ENCODE results near the gene EHD4. TPM values are rescaled to one million over a fixed set of nuclear protein-coding genes. Genes with fewer than 3 reads are reported as not detected.

EHD4 gene
- total RNA-seq, 2 experiments from 2014 or later: 23.5 to 23.6 TPM

DNA sequence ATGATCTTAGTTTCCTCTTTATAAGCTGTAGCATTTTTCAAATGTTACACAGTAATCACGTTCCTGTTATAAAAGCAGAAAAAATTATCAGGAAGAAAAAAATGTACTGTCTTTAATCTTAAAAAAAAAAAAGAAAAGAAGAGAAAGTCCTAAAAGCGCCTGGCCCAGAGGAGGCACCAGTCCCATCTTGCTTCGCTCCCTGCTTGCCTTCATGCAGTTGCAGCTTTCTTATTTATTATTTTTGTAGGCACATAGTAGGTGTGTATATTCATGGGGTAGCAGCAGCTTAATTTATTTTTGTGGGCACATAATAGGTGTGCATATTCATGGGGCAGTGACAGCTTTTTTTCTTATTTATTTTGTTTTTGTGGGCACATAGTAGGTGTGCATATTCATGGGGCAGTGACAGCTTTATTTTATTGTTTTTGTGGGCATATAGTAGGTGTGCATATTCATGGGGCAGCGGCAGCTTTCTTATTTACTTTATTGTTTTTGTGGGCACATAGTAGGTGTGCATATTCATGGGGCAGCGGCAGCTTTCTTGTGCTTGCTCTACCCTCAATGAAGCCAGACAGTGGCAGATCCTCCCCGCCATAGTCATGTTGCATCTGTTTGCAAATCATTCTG lies 5.5 kb upstream of the EHD4 start:
- peaks cover 5% of the 10 kb centered on the region for H3K4me1 Mint-ChIP-seq
- no peak for DNase-seq
- H3K4me3 Mint-ChIP-seq: no peak overlapping the region
- no peaks in the 10 kb centered on the region for H3K36me3 Mint-ChIP-seq
- no peak overlapping the region for H3K27ac Mint-ChIP-seq
- H3K9me3 Mint-ChIP-seq: no peaks in the 10 kb centered on the region
- H3K27me3 Mint-ChIP-seq: peaks cover 15% of the 10 kb centered on the region

GRCh38 chr15:41975669-41976068 lies 3.3 kb upstream of the EHD4 start:
- peaks cover 15% of the 10 kb centered on the region for H3K4me1 Mint-ChIP-seq
- H3K27me3 Mint-ChIP-seq: peaks cover 15% of the 10 kb centered on the region
- H3K27ac Mint-ChIP-seq: no peak overlapping the region
- DNase-seq: no peak
- H3K36me3 Mint-ChIP-seq: peaks cover 1% of the 10 kb centered on the region
- no peak overlapping the region for H3K4me3 Mint-ChIP-seq
- no peaks in the 10 kb centered on the region for H3K9me3 Mint-ChIP-seq

GRCh38 chr15:41974041-41974440 lies 1.7 kb upstream of the EHD4 start:
- H3K27ac Mint-ChIP-seq: no peak overlapping the region

DNA sequence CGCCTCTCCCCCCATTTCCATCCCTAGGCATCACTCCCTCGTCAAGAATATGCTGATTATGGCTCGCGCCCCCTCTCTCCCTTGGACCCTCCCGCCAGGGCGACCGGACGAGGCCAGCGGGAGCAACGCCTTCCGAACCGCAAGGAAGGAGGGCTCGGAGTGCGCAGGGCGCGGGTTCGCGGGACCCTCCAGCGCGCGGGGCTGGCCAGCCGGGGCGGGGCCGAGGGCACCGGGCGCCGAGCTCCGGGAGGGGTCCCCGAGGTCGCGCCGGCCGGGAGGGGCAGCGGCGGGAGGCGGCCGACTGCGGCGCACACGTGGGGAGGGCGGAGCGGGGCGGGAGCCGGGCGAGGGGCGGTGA lies 483 bp downstream of the EHD4 start:
- H3K4me1 Mint-ChIP-seq: peaks cover 46% of the 10 kb centered on the region
- no peak for DNase-seq
- H3K27ac Mint-ChIP-seq: peak overlapping the region; percentile 94
- peaks cover 13% of the 10 kb centered on the region for H3K36me3 Mint-ChIP-seq
- no peaks in the 10 kb centered on the region for H3K9me3 Mint-ChIP-seq
- H3K27me3 Mint-ChIP-seq: peaks cover 15% of the 10 kb centered on the region
- peak overlapping the region; percentile 87 for H3K4me3 Mint-ChIP-seq

More at GRCh38 chr15:41974041-41974440, 1.7 kb upstream of the EHD4 start:
- no peak for DNase-seq
- H3K4me3 Mint-ChIP-seq: no peak overlapping the region
- no peaks in the 10 kb centered on the region for H3K9me3 Mint-ChIP-seq
- peaks cover 8% of the 10 kb centered on the region for H3K36me3 Mint-ChIP-seq
- peaks cover 29% of the 10 kb centered on the region for H3K4me1 Mint-ChIP-seq
- peaks cover 15% of the 10 kb centered on the region for H3K27me3 Mint-ChIP-seq

GRCh38 chr15:41971089-41971894 lies 1.1 kb downstream of the EHD4 start:
- Mint-ChIP-seq H3K4me1 (peaks cover 51% of the 10 kb centered on the region), H3K36me3 (peaks cover 13% of the 10 kb centered on the region)
- peak; percentile 84 for DNase-seq

DNA sequence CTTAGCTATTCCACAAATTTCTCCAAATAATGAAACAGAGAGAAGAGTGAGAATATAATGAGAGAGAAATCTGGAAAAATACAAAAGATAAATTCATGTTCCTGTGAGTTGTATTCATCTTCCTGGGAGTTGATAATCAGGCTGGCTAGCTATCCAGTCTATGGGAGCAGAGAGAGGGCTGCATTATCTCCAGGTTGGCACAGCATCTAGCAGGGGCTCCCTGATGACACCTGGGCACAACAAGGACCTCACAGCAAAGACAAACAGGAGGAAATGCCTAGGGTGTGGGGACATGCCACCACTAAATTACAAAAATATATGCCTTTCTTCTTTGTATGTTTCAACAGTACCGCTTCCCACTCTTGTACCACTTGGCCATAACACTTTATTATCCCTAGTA lies 1.9 kb downstream of the EHD4 start:
- peaks cover 10% of the 10 kb centered on the region for H3K27me3 Mint-ChIP-seq
- DNase-seq: no peak
- peaks cover 16% of the 10 kb centered on the region for H3K36me3 Mint-ChIP-seq
- no peaks in the 10 kb centered on the region for H3K9me3 Mint-ChIP-seq
- peak overlapping the region; percentile 85 for H3K4me3 Mint-ChIP-seq
- H3K4me1 Mint-ChIP-seq: peaks cover 56% of the 10 kb centered on the region
- peak overlapping the region; percentile 94 for H3K27ac Mint-ChIP-seq

More at GRCh38 chr15:41971089-41971894, 1.1 kb downstream of the EHD4 start:
- H3K27me3 Mint-ChIP-seq: peaks cover 15% of the 10 kb centered on the region
- no peaks in the 10 kb centered on the region for H3K9me3 Mint-ChIP-seq
- peak overlapping the region; percentile 94 for H3K27ac Mint-ChIP-seq
- H3K4me3 Mint-ChIP-seq: peak overlapping the region; percentile 85

- Mint-ChIP-seq H3K27ac (peak overlapping the region; percentile 94), H3K27me3 (peaks cover 10% of the 10 kb centered on the region), H3K9me3 (no peaks in the 10 kb centered on the region), H3K36me3 (peaks cover 16% of the 10 kb centered on the region), H3K4me1 (peaks cover 58% of the 10 kb centered on the region), H3K4me3 (peak overlapping the region; percentile 85)
- peak; percentile 33 for DNase-seq
These were observed 2.4 kb downstream of the EHD4 start for GRCh38 chr15:41969851-41970431.

GRCh38 chr15:41968701-41969100 lies 3.7 kb downstream of the EHD4 start:
- H3K27me3 Mint-ChIP-seq: peaks cover 2% of the 10 kb centered on the region
- no peaks in the 10 kb centered on the region for H3K9me3 Mint-ChIP-seq
- no peak overlapping the region for H3K4me3 Mint-ChIP-seq
- H3K27ac Mint-ChIP-seq: no peak overlapping the region
- H3K4me1 Mint-ChIP-seq: peaks cover 54% of the 10 kb centered on the region
- peaks cover 16% of the 10 kb centered on the region for H3K36me3 Mint-ChIP-seq
- DNase-seq: no peak

- Mint-ChIP-seq H3K27ac (no peak overlapping the region), H3K4me3 (no peak overlapping the region), H3K4me1 (peaks cover 50% of the 10 kb centered on the region), H3K9me3 (no peaks in the 10 kb centered on the region), H3K36me3 (peaks cover 21% of the 10 kb centered on the region), H3K27me3 (no peaks in the 10 kb centered on the region)
- no peak for DNase-seq
These were observed 4.7 kb downstream of the EHD4 start for GRCh38 chr15:41967506-41968206.

- Mint-ChIP-seq H3K27ac (no peak overlapping the region), H3K4me1 (peaks cover 52% of the 10 kb centered on the region)
These were observed 5.4 kb downstream of the EHD4 start for GRCh38 chr15:41966920-41967465.

DNA sequence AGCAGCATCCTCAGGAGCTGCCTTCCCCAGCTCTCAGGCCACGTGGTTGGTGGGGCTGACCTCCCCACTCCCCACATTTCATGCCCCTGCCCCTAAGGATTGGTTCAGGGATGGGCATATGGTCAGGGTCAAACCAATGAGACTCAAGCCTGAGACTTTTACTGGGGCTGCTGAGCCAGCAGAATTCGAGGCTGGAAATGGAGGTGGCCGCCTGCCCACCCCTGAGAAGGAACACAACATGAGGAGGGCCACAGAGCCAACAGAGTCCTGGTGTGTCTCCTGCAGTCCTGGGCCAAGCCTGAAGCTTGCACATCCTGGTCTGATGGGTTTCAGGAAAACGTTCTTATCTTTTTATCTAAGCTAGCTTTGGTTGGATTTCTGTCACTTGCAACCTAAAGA lies 5.9 kb downstream of the EHD4 start:
- H3K27ac Mint-ChIP-seq: no peak overlapping the region

More at GRCh38 chr15:41966920-41967465, 5.4 kb downstream of the EHD4 start:
- Mint-ChIP-seq H3K36me3 (peaks cover 25% of the 10 kb centered on the region), H3K9me3 (peaks cover 3% of the 10 kb centered on the region), H3K27me3 (no peaks in the 10 kb centered on the region), H3K4me3 (no peak overlapping the region)
- no peak for DNase-seq

DNA sequence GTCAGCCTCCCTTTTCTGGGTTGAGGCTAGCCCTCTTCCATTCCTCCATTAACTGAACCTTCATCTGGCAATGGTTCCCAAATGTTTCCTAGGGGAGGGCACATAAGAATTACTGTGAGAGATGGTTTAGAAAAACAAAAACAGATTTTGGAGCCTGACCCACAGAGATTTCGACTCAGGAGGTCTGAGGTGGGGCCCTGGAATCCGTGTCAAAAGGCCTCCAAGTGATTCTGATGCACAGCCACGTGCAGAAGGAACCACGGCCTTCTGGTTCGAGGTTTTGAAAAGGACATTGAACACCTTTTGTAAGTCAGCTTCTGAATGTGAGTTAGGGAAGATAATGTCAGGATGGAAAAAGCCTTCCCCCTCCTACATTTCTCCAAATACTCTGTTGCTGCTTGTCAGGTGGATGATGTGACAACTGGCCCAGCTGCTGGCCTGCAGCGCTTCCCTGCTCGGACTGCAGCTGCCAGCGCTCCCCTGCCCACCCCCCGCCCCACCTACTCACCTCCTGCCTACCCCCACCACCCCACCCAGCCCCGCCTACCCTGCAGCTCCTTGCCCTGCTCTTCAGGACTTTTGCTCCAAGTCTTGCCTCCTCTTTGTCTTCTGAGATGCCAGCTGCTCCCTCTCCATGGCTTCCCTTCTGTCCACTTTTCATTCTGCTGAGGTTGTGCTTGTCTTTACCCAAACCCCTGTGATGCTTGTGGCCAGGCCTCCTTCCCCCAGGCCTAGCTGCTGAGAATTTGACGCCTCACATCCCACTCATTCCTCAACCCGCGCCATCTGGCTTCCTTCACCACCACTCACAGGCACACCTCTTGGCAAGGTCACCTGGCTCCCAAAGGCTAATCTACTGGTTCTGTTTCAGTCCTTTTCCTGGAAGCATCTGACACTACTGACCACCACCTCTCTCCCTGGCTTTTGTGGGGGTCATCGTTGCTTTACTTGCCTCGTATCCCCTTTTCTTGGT lies 6.6 kb downstream of the EHD4 start:
- DNase-seq: no peak
- Mint-ChIP-seq H3K27me3 (no peaks in the 10 kb centered on the region), H3K4me1 (peaks cover 49% of the 10 kb centered on the region), H3K36me3 (peaks cover 27% of the 10 kb centered on the region), H3K27ac (peak overlapping the region; percentile 10), H3K4me3 (no peak overlapping the region), H3K9me3 (peaks cover 3% of the 10 kb centered on the region)

More for the DNA sequence above, 5.9 kb downstream of the EHD4 start:
- Mint-ChIP-seq H3K4me1 (peaks cover 55% of the 10 kb centered on the region), H3K27me3 (no peaks in the 10 kb centered on the region), H3K4me3 (no peak overlapping the region), H3K36me3 (peaks cover 28% of the 10 kb centered on the region), H3K9me3 (peaks cover 3% of the 10 kb centered on the region)
- no peak for DNase-seq

GRCh38 chr15:41961595-41962202 lies 10.7 kb downstream of the EHD4 start:
- Mint-ChIP-seq H3K27me3 (no peaks in the 10 kb centered on the region), H3K36me3 (peaks cover 15% of the 10 kb centered on the region), H3K9me3 (peaks cover 3% of the 10 kb centered on the region), H3K27ac (no peak overlapping the region), H3K4me1 (peaks cover 22% of the 10 kb centered on the region), H3K4me3 (no peak overlapping the region)
- no peak for DNase-seq

Data from activated naive CD8-positive, alpha-beta T cell treated with anti-CD3 and anti-CD28 coated beads for 36 hours (primary cell).